IgD-negative memory B cell (primary cell): ENCODE data around the gene RNF217. TPM values are rescaled to one million over a fixed set of nuclear protein-coding genes. Genes with fewer than 3 reads are reported as not detected.
"Not testable (repeated sequence)": the region's sequence is repeated elsewhere in the genome, so short reads cannot be mapped to it uniquely, and the experiment has no call there.

Experiments used
- H3K27ac Mint-ChIP-seq, 3 donors: one replicate each; pipeline ENCODE4 v1.8.0; 2020 to 2022; ENCODE audit warnings: mild to moderate bottlenecking in 3 of 3, mixed read lengths in 3 of 3, moderate library complexity in 1 of 3
- H3K27me3 Mint-ChIP-seq: one replicate; pipeline ENCODE4 v1.8.0; 2021; ENCODE audit warnings: mixed read lengths
- H3K36me3 Mint-ChIP-seq: one replicate; pipeline ENCODE4 v1.8.0; 2020; ENCODE audit warnings: mild to moderate bottlenecking, mixed read lengths
- H3K4me1 Mint-ChIP-seq, 3 donors: one replicate each; pipeline ENCODE4 v1.8.0; 2020 to 2022; ENCODE audit warnings: mixed read lengths in 3 of 3, mild to moderate bottlenecking in 1 of 3
- H3K4me3 Mint-ChIP-seq, 4 donors: one replicate each; pipeline ENCODE4 v1.8.0; 2020 to 2022; ENCODE audit warnings: mild to moderate bottlenecking in 4 of 4, mixed read lengths in 4 of 4, moderate library complexity in 3 of 4
- H3K9me3 Mint-ChIP-seq, 3 donors: one replicate each; pipeline ENCODE4 v1.8.0; 2020 to 2021; ENCODE audit warnings: mixed read lengths in 3 of 3, mild to moderate bottlenecking in 1 of 3
- polyA plus RNA-seq: library from polyadenylated mRNA; unstranded; fragments of 300-500 nt; fragmentation: Illumina TruSeq; gene quantifications from one replicate; pipeline ENCODE4 v1.2.3, GENCODE V29; 2021

RNF217 gene
- polyA plus RNA-seq, 1 donor from 2014 or later = not detected

GRCh38 chr6:125008261-125008703, 46.0 kb downstream of the RNF217 start:
- H3K27ac Mint-ChIP-seq = no peak overlapping the region
- H3K4me1 Mint-ChIP-seq = no peaks in the 10 kb centered on the region
- no peaks in the 10 kb centered on the region for H3K36me3 Mint-ChIP-seq
- no peaks in the 10 kb centered on the region for H3K27me3 Mint-ChIP-seq
- H3K9me3 Mint-ChIP-seq = peaks cover 0 to 2% (median 1%) of the 10 kb centered on the region in 3 donors
- no peak overlapping the region for H3K4me3 Mint-ChIP-seq

- Mint-ChIP-seq H3K4me3 (no peak overlapping the region), H3K27ac (no peak overlapping the region), H3K27me3 (no peaks in the 10 kb centered on the region), H3K36me3 (no peaks in the 10 kb centered on the region), H3K9me3 (peaks cover 0 to 2% (median 1%) of the 10 kb centered on the region in 3 donors), H3K4me1 (no peaks in the 10 kb centered on the region)
Observed at GRCh38 chr6:125008957-125009356, 46.7 kb downstream of the RNF217 start.

- H3K4me1 Mint-ChIP-seq = no peaks in the 10 kb centered on the region
- no peak overlapping the region for H3K4me3 Mint-ChIP-seq
- H3K36me3 Mint-ChIP-seq = no peaks in the 10 kb centered on the region
- H3K27me3 Mint-ChIP-seq = no peaks in the 10 kb centered on the region
- no peak overlapping the region for H3K27ac Mint-ChIP-seq
- peaks cover 0 to 2% (median 1%) of the 10 kb centered on the region in 3 donors for H3K9me3 Mint-ChIP-seq
Observed at GRCh38 chr6:125009578-125009977, 47.3 kb downstream of the RNF217 start.

- no peaks in the 10 kb centered on the region for H3K4me1 Mint-ChIP-seq
- H3K27ac Mint-ChIP-seq = no peak overlapping the region
- H3K27me3 Mint-ChIP-seq = no peaks in the 10 kb centered on the region
- no peaks in the 10 kb centered on the region for H3K9me3 Mint-ChIP-seq
- no peaks in the 10 kb centered on the region for H3K36me3 Mint-ChIP-seq
- H3K4me3 Mint-ChIP-seq = no peak overlapping the region
Observed at GRCh38 chr6:125013938-125014660, 51.9 kb downstream of the RNF217 start.

DNA sequence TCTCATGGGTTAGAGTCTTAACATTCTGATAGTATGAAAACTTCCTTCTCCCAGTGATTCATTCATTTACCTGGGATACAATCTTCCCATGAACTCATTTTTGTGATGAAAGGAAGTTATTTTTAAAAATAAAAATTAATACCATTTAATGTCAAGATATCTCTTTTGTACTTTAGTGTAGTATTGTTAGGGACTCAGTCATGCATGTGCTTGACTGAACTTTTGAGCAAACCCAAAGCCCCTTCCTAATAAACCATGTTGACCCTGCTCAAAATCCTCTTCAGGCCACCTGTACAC, 52.4 kb downstream of the RNF217 start:
- H3K27me3 Mint-ChIP-seq = no peaks in the 10 kb centered on the region
- H3K4me1 Mint-ChIP-seq = no peaks in the 10 kb centered on the region
- H3K9me3 Mint-ChIP-seq = no peaks in the 10 kb centered on the region
- H3K4me3 Mint-ChIP-seq = no peak overlapping the region
- no peaks in the 10 kb centered on the region for H3K36me3 Mint-ChIP-seq
- H3K27ac Mint-ChIP-seq = no peak overlapping the region

GRCh38 chr6:125015152-125015551, 52.9 kb downstream of the RNF217 start:
- Mint-ChIP-seq H3K27ac (no peak overlapping the region), H3K4me3 (no peak overlapping the region), H3K27me3 (no peaks in the 10 kb centered on the region), H3K36me3 (no peaks in the 10 kb centered on the region), H3K9me3 (no peaks in the 10 kb centered on the region), H3K4me1 (no peaks in the 10 kb centered on the region)

DNA sequence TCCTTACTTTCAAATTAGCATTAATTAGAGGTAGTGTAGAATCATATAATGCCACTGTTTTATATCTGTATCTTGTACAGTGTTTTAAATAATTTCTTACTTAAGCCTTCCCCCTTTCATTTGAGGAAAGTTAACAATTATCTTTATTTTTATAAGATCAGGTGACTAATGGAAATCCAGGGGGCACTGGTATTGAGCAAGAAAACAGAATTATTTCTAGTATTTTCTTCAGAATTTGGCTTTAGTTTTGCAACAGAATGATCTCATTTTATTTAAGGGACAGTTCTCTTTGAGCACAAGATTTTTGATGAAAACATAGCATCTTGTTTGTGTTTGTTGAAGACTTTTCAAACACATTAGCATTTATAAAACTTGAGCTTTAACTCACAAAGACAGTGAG, 55.9 kb downstream of the RNF217 start:
- H3K27me3 Mint-ChIP-seq = no peaks in the 10 kb centered on the region
- no peak overlapping the region for H3K27ac Mint-ChIP-seq
- no peaks in the 10 kb centered on the region for H3K36me3 Mint-ChIP-seq
- no peaks in the 10 kb centered on the region for H3K9me3 Mint-ChIP-seq
- no peaks in the 10 kb centered on the region for H3K4me1 Mint-ChIP-seq
- no peak overlapping the region for H3K4me3 Mint-ChIP-seq

DNA sequence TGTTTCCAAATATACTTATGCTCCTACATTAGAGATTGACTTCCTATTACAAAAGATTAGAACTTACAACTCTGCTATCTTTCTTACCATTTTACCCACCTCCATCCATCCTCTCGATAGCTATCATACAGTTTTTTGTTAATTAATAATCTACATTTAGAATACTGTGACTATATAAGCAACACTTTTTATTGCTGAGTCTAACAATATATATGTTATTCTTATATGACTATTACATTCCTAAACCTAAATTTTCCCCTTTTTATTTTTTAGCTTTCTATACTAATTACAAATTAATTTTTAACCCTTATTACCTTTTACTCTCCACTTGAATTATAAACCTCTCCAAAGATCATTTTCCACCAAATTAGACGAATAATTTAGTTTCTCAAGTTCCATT, 57.0 kb downstream of the RNF217 start:
- Mint-ChIP-seq H3K27me3 (no peaks in the 10 kb centered on the region), H3K4me3 (no peak overlapping the region), H3K27ac (no peak overlapping the region), H3K9me3 (no peaks in the 10 kb centered on the region), H3K36me3 (no peaks in the 10 kb centered on the region), H3K4me1 (no peaks in the 10 kb centered on the region)

GRCh38 chr6:125019918-125020317, 57.7 kb downstream of the RNF217 start:
- H3K4me3 Mint-ChIP-seq = no peak overlapping the region
- no peaks in the 10 kb centered on the region for H3K9me3 Mint-ChIP-seq
- no peaks in the 10 kb centered on the region for H3K27me3 Mint-ChIP-seq
- no peaks in the 10 kb centered on the region for H3K4me1 Mint-ChIP-seq
- no peaks in the 10 kb centered on the region for H3K36me3 Mint-ChIP-seq
- no peak overlapping the region for H3K27ac Mint-ChIP-seq

- Mint-ChIP-seq H3K9me3 (no peaks in the 10 kb centered on the region), H3K4me3 (no peak overlapping the region), H3K4me1 (no peaks in the 10 kb centered on the region), H3K27ac (no peak overlapping the region), H3K27me3 (no peaks in the 10 kb centered on the region), H3K36me3 (no peaks in the 10 kb centered on the region)
Observed at GRCh38 chr6:125020385-125020784, 58.1 kb downstream of the RNF217 start.

DNA sequence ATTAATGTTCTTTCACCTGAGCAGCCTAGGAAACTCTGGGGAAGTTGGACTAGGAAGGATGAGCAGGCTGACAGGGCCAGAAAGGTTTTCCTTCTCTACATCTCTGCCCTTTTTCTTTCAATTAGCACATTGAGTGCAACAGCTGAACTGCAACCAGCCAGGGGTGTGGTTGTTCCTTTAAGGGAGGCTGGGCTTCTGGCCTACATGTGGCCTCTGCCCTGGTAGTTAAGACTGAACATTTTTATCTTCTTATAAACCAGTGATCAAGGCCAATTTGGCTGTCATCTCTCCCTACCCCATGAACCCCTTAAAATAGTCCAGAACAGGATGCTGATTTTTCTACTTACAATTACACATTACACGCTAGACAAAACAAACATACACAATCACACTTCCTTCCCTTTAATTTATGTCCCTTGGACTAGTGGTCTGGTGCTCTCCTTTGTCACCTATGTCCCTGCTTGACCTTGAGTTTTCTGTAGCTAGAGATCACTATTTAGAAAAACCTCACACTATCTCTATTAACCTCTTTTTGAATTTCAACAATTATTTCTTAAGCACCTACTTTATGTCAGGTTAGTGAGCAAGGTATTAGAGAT, 60.3 kb downstream of the RNF217 start:
- Mint-ChIP-seq H3K36me3 (no peaks in the 10 kb centered on the region), H3K4me1 (no peaks in the 10 kb centered on the region), H3K27me3 (no peaks in the 10 kb centered on the region), H3K9me3 (peaks cover 0 to 2% (median 2%) of the 10 kb centered on the region in 3 donors), H3K27ac (no peak overlapping the region), H3K4me3 (no peak overlapping the region)

GRCh38 chr6:125025164-125025854, 63.1 kb downstream of the RNF217 start:
- Mint-ChIP-seq H3K27me3 (no peaks in the 10 kb centered on the region), H3K27ac (no peak overlapping the region), H3K36me3 (no peaks in the 10 kb centered on the region), H3K4me1 (no peaks in the 10 kb centered on the region), H3K9me3 (peaks cover 0 to 2% (median 2%) of the 10 kb centered on the region in 3 donors), H3K4me3 (no peak overlapping the region)

GRCh38 chr6:125027287-125027686, 65.0 kb downstream of the RNF217 start:
- Mint-ChIP-seq H3K27ac (no peak overlapping the region), H3K27me3 (no peaks in the 10 kb centered on the region), H3K36me3 (no peaks in the 10 kb centered on the region), H3K4me3 (no peak overlapping the region), H3K4me1 (no peaks in the 10 kb centered on the region), H3K9me3 (peaks cover 0 to 4% (median 2%) of the 10 kb centered on the region in 3 donors)

- H3K4me3 Mint-ChIP-seq = no peak overlapping the region
- no peak overlapping the region for H3K27ac Mint-ChIP-seq
- no peaks in the 10 kb centered on the region for H3K4me1 Mint-ChIP-seq
- H3K9me3 Mint-ChIP-seq = peaks cover 0 to 4% (median 2%) of the 10 kb centered on the region in 3 donors
- H3K27me3 Mint-ChIP-seq = no peaks in the 10 kb centered on the region
- H3K36me3 Mint-ChIP-seq = no peaks in the 10 kb centered on the region
Observed at GRCh38 chr6:125030969-125031368, 68.7 kb downstream of the RNF217 start.

DNA sequence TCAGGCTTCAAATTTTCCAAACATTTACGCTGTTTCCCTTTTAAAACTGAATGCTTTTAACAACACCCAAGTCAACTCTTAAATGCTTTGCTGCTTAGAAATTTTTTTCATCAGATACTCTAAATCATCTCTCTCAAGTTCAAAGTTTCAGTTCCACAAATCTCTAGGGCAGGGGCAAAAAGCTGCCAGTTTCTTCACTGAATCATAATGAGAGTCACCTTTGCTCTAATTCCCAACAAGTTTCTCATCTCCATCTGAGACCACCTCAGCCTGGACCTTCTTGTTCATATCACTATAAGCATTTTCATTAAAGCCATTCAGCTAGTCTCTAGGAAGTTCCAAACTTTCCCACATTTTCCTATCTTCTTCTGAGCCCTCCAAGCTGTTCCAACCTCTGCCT, 69.1 kb downstream of the RNF217 start:
- no peaks in the 10 kb centered on the region for H3K4me1 Mint-ChIP-seq
- H3K27ac Mint-ChIP-seq = no peak overlapping the region
- H3K36me3 Mint-ChIP-seq = no peaks in the 10 kb centered on the region
- H3K9me3 Mint-ChIP-seq = peaks cover 0 to 4% (median 2%) of the 10 kb centered on the region in 3 donors
- no peak overlapping the region for H3K4me3 Mint-ChIP-seq
- H3K27me3 Mint-ChIP-seq = no peaks in the 10 kb centered on the region

DNA sequence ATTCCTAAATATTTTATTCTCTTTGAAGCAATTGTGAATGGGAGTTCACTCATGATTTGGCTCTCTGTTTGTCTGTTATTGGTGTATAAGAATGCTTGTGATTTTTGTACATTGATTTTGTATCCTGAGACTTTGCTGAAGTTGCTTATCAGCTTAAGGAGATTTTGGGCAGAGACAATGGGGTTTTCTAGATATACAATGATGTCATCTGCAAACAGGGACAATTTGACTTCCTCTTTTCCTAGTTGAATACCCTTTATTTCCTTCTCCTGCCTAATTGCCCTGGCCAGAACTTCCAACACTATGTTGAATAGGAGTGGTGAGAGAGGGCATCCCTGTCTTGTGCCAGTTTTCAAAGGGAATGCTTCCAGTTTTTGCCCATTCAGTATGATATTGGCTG, 72.7 kb downstream of the RNF217 start:
- not testable (repeated sequence) for H3K4me1 Mint-ChIP-seq, H3K4me3 Mint-ChIP-seq, H3K27ac Mint-ChIP-seq, H3K9me3 Mint-ChIP-seq, H3K27me3 Mint-ChIP-seq, H3K36me3 Mint-ChIP-seq
